AG09309 (cell line): Measurements from ENCODE around the gene ADAMTSL4.

Experiments
- DNase-seq: peaks from one replicate; pipeline ENCODE4 v3.0.0-alpha.2; 2010; ENCODE audit warnings: low read depth
- H3K4me3 ChIP-seq: 2 replicates; pipeline ENCODE4 v1.5.1; 2011; ENCODE audit warnings: mild to moderate bottlenecking, low read depth, low read length, moderate library complexity; ENCODE audit not compliant: control insufficient read depth
- TF ChIP-seq, protein P1 (sequence below): IDR thresholded peaks from 2 replicates; pipeline ENCODE4 v1.5.1; 2011; ENCODE audit warnings: mild to moderate bottlenecking, low read depth, low read length, inconsistent platforms; ENCODE audit not compliant: insufficient read depth, control insufficient read depth; ENCODE audit errors: missing control alignments

ADAMTSL4 gene

DNA sequence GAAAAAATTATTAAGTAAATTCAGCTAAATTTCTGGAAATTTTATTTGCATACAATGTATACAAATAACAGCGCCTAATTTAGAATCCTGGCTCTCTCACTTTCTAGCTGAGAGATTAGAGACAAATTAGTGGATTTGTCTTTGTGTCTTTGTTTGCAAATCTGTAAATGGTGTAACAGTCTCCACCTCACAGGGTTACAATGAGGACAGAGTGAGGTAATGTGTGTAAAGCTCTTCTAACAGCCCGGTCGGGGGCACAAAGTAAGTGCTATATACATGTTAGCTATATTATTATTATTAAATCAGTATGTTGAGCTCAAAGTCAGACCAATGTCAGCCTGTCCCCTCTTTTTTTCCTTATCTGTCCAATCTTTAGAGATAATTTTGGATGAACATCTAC is 5.0 kb upstream of the ADAMTSL4 start:
- H3K4me3 ChIP-seq: no peak overlapping the region
- TF ChIP-seq, protein P1, sequence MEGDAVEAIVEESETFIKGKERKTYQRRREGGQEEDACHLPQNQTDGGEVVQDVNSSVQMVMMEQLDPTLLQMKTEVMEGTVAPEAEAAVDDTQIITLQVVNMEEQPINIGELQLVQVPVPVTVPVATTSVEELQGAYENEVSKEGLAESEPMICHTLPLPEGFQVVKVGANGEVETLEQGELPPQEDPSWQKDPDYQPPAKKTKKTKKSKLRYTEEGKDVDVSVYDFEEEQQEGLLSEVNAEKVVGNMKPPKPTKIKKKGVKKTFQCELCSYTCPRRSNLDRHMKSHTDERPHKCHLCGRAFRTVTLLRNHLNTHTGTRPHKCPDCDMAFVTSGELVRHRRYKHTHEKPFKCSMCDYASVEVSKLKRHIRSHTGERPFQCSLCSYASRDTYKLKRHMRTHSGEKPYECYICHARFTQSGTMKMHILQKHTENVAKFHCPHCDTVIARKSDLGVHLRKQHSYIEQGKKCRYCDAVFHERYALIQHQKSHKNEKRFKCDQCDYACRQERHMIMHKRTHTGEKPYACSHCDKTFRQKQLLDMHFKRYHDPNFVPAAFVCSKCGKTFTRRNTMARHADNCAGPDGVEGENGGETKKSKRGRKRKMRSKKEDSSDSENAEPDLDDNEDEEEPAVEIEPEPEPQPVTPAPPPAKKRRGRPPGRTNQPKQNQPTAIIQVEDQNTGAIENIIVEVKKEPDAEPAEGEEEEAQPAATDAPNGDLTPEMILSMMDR: no peak
- DNase-seq: no peak

DNA sequence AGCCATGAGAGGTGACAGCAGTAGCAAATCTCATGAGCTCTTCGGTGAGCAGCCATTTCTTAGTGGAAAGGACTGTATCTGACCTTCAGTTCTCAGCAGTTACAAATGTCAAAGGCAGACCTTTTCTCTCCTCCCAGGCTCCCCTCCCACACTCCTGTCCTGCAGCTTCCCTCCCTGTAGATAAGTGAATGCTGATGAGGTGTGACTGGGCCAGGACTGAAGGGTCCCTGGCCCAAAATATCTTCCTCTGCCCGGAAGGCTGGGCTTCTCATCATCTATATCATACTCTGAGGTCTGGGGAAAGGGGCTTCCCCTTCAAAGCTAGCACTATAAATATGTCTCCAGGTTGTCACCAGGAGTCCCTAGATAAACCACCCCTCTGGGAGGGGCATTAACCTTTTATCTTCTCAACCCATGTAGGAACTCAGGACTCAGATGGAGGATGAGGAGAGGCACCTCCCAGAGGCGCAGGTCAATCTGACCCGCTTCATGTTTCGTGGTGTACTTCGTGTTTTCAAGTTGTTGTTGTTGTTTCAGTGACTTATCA is 3.6 kb upstream of the ADAMTSL4 start:
- TF ChIP-seq, protein P1: no peak
- no peak overlapping the region for H3K4me3 ChIP-seq

DNA sequence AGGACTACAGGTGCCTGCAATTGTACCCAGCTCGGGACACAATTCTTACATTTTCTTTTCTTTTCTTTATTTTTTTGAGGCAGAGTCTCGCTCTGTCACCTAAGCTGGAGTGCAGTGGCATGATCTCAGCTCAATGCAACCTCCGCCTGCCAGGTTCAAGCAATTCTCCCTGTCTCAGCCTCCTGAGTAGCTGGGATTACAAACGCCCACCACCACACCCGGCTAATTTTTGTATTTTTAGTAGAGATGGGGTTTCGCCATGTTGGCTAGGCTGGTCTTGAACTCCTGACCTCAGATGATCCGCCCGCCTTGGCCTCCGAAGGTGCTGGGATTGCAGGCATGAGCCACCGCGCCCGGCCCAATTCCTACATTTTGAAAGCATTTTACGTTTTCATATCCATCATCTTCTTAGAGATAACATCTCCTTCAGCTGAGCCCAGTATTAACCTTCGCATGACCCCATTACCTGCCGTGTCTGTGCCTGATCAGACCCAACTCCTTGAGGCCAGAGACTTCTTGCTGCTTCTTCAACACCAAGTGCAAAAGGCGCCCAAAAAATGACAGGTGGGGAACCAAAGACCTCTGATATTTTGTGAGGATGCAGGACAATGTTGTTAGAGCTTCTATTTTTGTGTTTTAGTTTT is 2.8 kb upstream of the ADAMTSL4 start:
- H3K4me3 ChIP-seq: no peak overlapping the region
- TF ChIP-seq, protein P1: no peak
- DNase-seq: no peak

More for the DNA sequence above, 3.6 kb upstream of the ADAMTSL4 start:
- DNase-seq: no peak

GRCh38 chr1:150548324-150548631 is 930 bp upstream of the ADAMTSL4 start:
- H3K4me3 ChIP-seq: peak overlapping the region; percentile 54
- no peak for DNase-seq
- TF ChIP-seq, protein P1: no peak

- no peak for DNase-seq
- TF ChIP-seq, protein P1: peak; percentile 27
- H3K4me3 ChIP-seq: peak overlapping the region; percentile 54
Observed at GRCh38 chr1:150549496-150550221, 451 bp downstream of the ADAMTSL4 start.

- TF ChIP-seq, protein P1: no peak
- H3K4me3 ChIP-seq: peak overlapping the region; percentile 10; the same call in 1 of the 2 replicates
- DNase-seq: no peak
Observed at GRCh38 chr1:150550222-150551050, 1.2 kb downstream of the ADAMTSL4 start.
